Measurements from ENCODE around the gene ARHGAP15.

The ARHGAP15 gene

DNA sequence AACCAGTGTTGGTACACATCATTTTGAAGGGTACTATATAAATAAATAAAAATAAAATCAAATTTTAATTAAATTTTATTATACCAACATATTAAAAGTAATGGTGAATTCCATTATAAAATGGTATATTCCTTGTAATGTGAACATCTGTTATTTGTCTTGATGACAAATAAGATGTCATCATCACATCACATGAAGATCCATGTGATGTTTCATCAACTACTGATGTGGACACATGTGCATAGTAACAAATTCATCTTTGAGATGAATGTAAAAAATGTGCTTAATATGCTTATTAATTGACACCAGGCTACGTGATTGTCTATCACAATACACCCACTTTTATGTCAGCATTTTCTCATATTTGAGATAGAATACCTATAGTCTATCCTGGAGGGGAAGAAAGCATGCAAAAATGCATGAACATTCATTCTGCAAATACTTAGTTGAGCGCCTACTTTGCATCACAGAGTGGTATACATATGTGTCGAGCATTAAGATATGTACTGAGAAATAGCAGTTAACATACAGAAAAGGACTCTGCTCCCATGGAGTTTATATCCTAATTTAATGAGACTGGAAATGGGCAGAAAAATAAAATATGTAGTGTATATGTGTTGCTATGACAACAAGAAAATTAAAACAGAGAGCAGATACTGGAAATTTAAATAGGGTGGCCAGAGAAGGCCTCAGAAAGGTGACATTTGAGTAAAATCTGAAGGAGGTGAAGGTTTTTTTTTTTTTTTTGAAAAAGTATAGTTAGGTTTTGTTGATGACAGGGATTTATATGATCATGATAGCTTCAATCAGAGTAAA, 281.1 kb downstream of the ARHGAP15 start:
- no peaks in the 10 kb centered on the region for H3K9me3 ChIP-seq
- no peak for TF ChIP-seq CTCF (IDR thresholded peaks at IDR 0.05)
- no peaks in the 10 kb centered on the region for H3K4me1 ChIP-seq (ENCODE audit: control insufficient read depth in 1 of 2, insufficient read depth in 1 of 2, low read depth in 1 of 2, low read length in 1 of 2)
- H3K36me3 ChIP-seq = no peaks in the 10 kb centered on the region
- H3K27me3 ChIP-seq = no peaks in the 10 kb centered on the region
- no peak overlapping the region for H3K27ac ChIP-seq
- H3K4me3 ChIP-seq (ENCODE audit: low read depth in 1 of 2, low read length in 1 of 2) = no peak overlapping the region

DNA sequence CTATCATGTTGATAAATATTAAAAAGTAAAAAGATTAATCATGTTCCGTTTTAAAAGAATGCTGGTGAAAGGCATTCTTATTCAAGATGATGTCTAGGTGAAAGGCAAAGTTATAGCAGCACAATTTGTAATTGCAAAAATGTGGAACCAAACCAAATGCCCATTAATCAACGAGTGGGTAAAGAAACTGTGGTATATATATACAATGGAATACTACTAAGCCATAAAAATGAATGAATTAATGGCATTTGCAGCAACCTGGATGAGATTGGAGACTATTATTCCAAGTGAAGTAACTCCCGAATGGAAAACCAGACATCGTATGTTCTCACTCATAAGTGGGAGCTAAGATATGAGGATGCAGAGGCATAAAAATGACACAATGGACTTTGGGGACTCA, 286.4 kb downstream of the ARHGAP15 start:
- no peak for TF ChIP-seq CTCF (IDR thresholded peaks at IDR 0.05)
- no peaks in the 10 kb centered on the region for H3K27me3 ChIP-seq
- no peaks in the 10 kb centered on the region for H3K9me3 ChIP-seq
- H3K36me3 ChIP-seq = no peaks in the 10 kb centered on the region
- H3K27ac ChIP-seq = no peak overlapping the region
- no peaks in the 10 kb centered on the region for H3K4me1 ChIP-seq (ENCODE audit: control insufficient read depth in 1 of 2, insufficient read depth in 1 of 2, low read depth in 1 of 2, low read length in 1 of 2)
- H3K4me3 ChIP-seq (ENCODE audit: low read depth in 1 of 2, low read length in 1 of 2) = no peak overlapping the region

- Histone ChIP-seq H3K27me3 (no peaks in the 10 kb centered on the region), H3K4me1 (ENCODE audit: control insufficient read depth in 1 of 2, insufficient read depth in 1 of 2, low read depth in 1 of 2, low read length in 1 of 2) (peaks cover under 1 to 2% of the 10 kb centered on the region in 2 experiments), H3K9me3 (no peaks in the 10 kb centered on the region), H3K36me3 (no peaks in the 10 kb centered on the region), H3K4me3 (ENCODE audit: low read depth in 1 of 2, low read length in 1 of 2) (no peak overlapping the region), H3K27ac (no peak overlapping the region)
- TF ChIP-seq CTCF (IDR thresholded peaks at IDR 0.05) = no peak
Measured at GRCh38 chr2:143417428-143417827, 288.2 kb downstream of the ARHGAP15 start.

- Histone ChIP-seq H3K27ac (peak overlapping the region; percentile 17), H3K4me3 (ENCODE audit: low read depth in 1 of 2, low read length in 1 of 2) (no peak overlapping the region), H3K4me1 (ENCODE audit: control insufficient read depth in 1 of 2, insufficient read depth in 1 of 2, low read depth in 1 of 2, low read length in 1 of 2) (peaks cover 11 to 15% of the 10 kb centered on the region in 2 experiments), H3K9me3 (no peaks in the 10 kb centered on the region), H3K27me3 (no peaks in the 10 kb centered on the region), H3K36me3 (no peaks in the 10 kb centered on the region)
- TF ChIP-seq CTCF (IDR thresholded peaks at IDR 0.05) = no peak
Measured at GRCh38 chr2:143420313-143420712, 291.1 kb downstream of the ARHGAP15 start.

DNA sequence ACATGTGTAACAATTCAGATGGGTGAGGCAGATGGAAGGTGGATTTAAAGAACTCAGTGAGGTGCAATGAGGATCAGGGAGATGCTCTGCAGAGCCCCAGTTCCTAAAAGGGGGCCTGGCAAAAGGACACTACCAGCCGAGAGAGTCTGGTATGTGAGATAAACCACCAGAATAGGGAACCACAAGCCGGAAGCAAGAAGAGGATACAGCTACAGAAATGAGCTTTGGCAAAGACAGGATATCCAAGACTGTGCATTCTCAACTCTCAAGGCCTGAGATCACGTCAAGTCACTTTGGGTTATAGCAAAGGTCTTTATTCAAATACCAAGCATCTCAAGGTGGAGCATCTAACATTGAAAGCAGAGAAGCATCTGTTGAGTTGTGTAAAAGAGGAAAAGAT, 293.5 kb downstream of the ARHGAP15 start:
- Histone ChIP-seq H3K36me3 (no peaks in the 10 kb centered on the region), H3K4me3 (ENCODE audit: low read depth in 1 of 2, low read length in 1 of 2) (no peak overlapping the region), H3K27me3 (no peaks in the 10 kb centered on the region), H3K4me1 (ENCODE audit: control insufficient read depth in 1 of 2, insufficient read depth in 1 of 2, low read depth in 1 of 2, low read length in 1 of 2) (peaks cover 11 to 15% of the 10 kb centered on the region in 2 experiments), H3K27ac (peak overlapping the region; percentile 49), H3K9me3 (no peaks in the 10 kb centered on the region)
- no peak for TF ChIP-seq CTCF (IDR thresholded peaks at IDR 0.05)

Data from neutrophil (primary cell).